ENCODE measurements around the gene DUSP7. TPM values are rescaled to one million over a fixed set of nuclear protein-coding genes. Genes with fewer than 3 reads are reported as not detected.
A peak's percentile ranks its signal among the peaks of the same experiment; 100 is the strongest.
"Not testable (repeated sequence)": the region's sequence is repeated elsewhere in the genome, so short reads cannot be mapped to it uniquely, and the experiment has no call there.

The DUSP7 gene
- total and polyA plus RNA-seq, 5 experiments from 2014 or later, result 1.8 to 29.0 (median 4.6) TPM

- Mint-ChIP-seq H3K27ac (peak overlapping the region in 9 of 10 donors; percentile 63 to 96 (median 93)), H3K4me1 (peaks cover 28 to 70% (median 63%) of the 10 kb centered on the region in 4 donors), H3K4me3 (peak overlapping the region in 8 of 10 donors; percentile 26 to 94 (median 40)), H3K36me3 (peaks cover 0 to 43% (median 4%) of the 10 kb centered on the region in 3 donors), H3K27me3 (no peaks in the 10 kb centered on the region), H3K9me3 (no peaks in the 10 kb centered on the region)
- DNase-seq, result no peak
- ATAC-seq, result no peak
- POLR2A ChIA-PET, result interaction anchor here (1.3 to 1.4 kb wide), 2 partner anchors 9 to 10 kb away, joined by 4 read pairs; no protein-coding TSS in a partner anchor
These were observed 5.8 kb downstream of the DUSP7 start for GRCh38 chr3:52050571-52050970.

- DNase-seq (no peak), ATAC-seq (no peak)
- Mint-ChIP-seq H3K4me3 (peak overlapping the region in 5 of 10 donors; percentile 18 to 70 (median 30)), H3K4me1 (peaks cover 30 to 74% (median 62%) of the 10 kb centered on the region in 4 donors), H3K27me3 (no peaks in the 10 kb centered on the region), H3K27ac (peak overlapping the region; percentile 69 to 95 (median 82)), H3K36me3 (peaks cover 0 to 43% (median 4%) of the 10 kb centered on the region in 3 donors), H3K9me3 (no peaks in the 10 kb centered on the region)
- POLR2A ChIA-PET, result interaction anchor here (1.4 kb wide), 1 partner anchor 8 kb away, joined by 4 read pairs; no protein-coding TSS in a partner anchor
These were observed 6.9 kb downstream of the DUSP7 start for GRCh38 chr3:52049503-52049902.

- H3K27ac Mint-ChIP-seq, result peak overlapping the region in 9 of 10 donors; percentile 35 to 95 (median 82)
- ATAC-seq, result no peak
- H3K4me3 Mint-ChIP-seq, result no peak overlapping the region
- peaks cover 21 to 55% (median 44%) of the 10 kb centered on the region in 4 donors for H3K4me1 Mint-ChIP-seq
- no peak for DNase-seq
- H3K36me3 Mint-ChIP-seq, result peaks cover 0 to 33% (median 4%) of the 10 kb centered on the region in 3 donors
- POLR2A ChIA-PET, result no interaction called here
- H3K9me3 Mint-ChIP-seq, result no peaks in the 10 kb centered on the region
- H3K27me3 Mint-ChIP-seq, result no peaks in the 10 kb centered on the region
These were observed 8.9 kb downstream of the DUSP7 start for GRCh38 chr3:52047295-52047960.

GRCh38 chr3:52046902-52047239, 9.5 kb downstream of the DUSP7 start:
- Mint-ChIP-seq H3K4me3 (no peak overlapping the region), H3K4me1 (peaks cover 18 to 54% (median 41%) of the 10 kb centered on the region in 4 donors), H3K27me3 (no peaks in the 10 kb centered on the region), H3K27ac (peak overlapping the region in 7 of 10 donors; percentile 34 to 94 (median 77)), H3K9me3 (no peaks in the 10 kb centered on the region), H3K36me3 (peaks cover 0 to 30% (median 4%) of the 10 kb centered on the region in 3 donors)
- POLR2A ChIA-PET, result interaction anchor here (1.2 kb wide), 1 partner anchor 9 kb away, joined by 3 read pairs; no protein-coding TSS in a partner anchor
- no peak for ATAC-seq
- no peak for DNase-seq

GRCh38 chr3:52046186-52046901, 10.0 kb downstream of the DUSP7 start:
- POLR2A ChIA-PET, result interaction anchor here (1.2 kb wide), 1 partner anchor 9 kb away, joined by 3 read pairs; no protein-coding TSS in a partner anchor
- DNase-seq, result no peak
- Mint-ChIP-seq H3K27ac (peak overlapping the region in 8 of 10 donors; percentile 33 to 94 (median 78)), H3K4me1 (peaks cover 20 to 51% (median 40%) of the 10 kb centered on the region in 4 donors), H3K9me3 (no peaks in the 10 kb centered on the region), H3K36me3 (peaks cover 0 to 25% (median 4%) of the 10 kb centered on the region in 3 donors), H3K27me3 (no peaks in the 10 kb centered on the region), H3K4me3 (peak overlapping the region in 1 of 10 donors; percentile 19)
- ATAC-seq, result no peak

GRCh38 chr3:52044869-52045619, 11.3 kb downstream of the DUSP7 start:
- Mint-ChIP-seq H3K4me3 (no peak overlapping the region), H3K4me1 (peaks cover 18 to 45% (median 34%) of the 10 kb centered on the region in 4 donors), H3K27ac (peak overlapping the region in 9 of 10 donors; percentile 69 to 94 (median 81)), H3K27me3 (no peaks in the 10 kb centered on the region), H3K9me3 (no peaks in the 10 kb centered on the region), H3K36me3 (peaks cover 0 to 12% (median 0%) of the 10 kb centered on the region in 3 donors)
- no peak for DNase-seq
- ATAC-seq, result peak in 1 of 2 donors; percentile 36
- POLR2A ChIA-PET, result interaction anchor here (0.8 to 1.5 kb wide), 3 partner anchors 8 to 18 kb away, joined by 3 read pairs; partner anchors contain the start of gene DUSP7

- H3K4me1 Mint-ChIP-seq, result peaks cover 7 to 35% (median 27%) of the 10 kb centered on the region in 4 donors
These were observed 12.6 kb downstream of the DUSP7 start for GRCh38 chr3:52043750-52044149.

GRCh38 chr3:52043039-52043438, 13.3 kb downstream of the DUSP7 start:
- H3K27ac Mint-ChIP-seq, result peak overlapping the region in 5 of 10 donors; percentile 43 to 79 (median 73)
- not testable (repeated sequence) for DNase-seq, ATAC-seq, H3K4me3 Mint-ChIP-seq, H3K27me3 Mint-ChIP-seq, H3K9me3 Mint-ChIP-seq, H3K36me3 Mint-ChIP-seq
- peaks cover 7 to 32% (median 24%) of the 10 kb centered on the region in 4 donors for H3K4me1 Mint-ChIP-seq
- POLR2A ChIA-PET, result interaction anchor here (1.2 to 2.1 kb wide), 2 partner anchors 9 kb away, joined by 3 to 9 read pairs; no protein-coding TSS in a partner anchor

More at GRCh38 chr3:52043750-52044149, 12.6 kb downstream of the DUSP7 start:
- H3K27me3 Mint-ChIP-seq, result no peaks in the 10 kb centered on the region
- H3K36me3 Mint-ChIP-seq, result no peaks in the 10 kb centered on the region
- POLR2A ChIA-PET, result interaction anchor here (0.6 to 1.5 kb wide), 4 partner anchors 9 to 304 kb away, joined by 3 read pairs; partner anchors contain the start of gene DUSP7
- peak overlapping the region in 1 of 10 donors; percentile 43 for H3K27ac Mint-ChIP-seq
- DNase-seq (no peak), ATAC-seq (no peak)
- H3K4me3 Mint-ChIP-seq, result no peak overlapping the region
- H3K9me3 Mint-ChIP-seq, result no peaks in the 10 kb centered on the region

- DNase-seq, result no peak
- H3K27ac Mint-ChIP-seq, result peak overlapping the region in 4 of 10 donors; percentile 35 to 74 (median 54)
- no peak overlapping the region for H3K4me3 Mint-ChIP-seq
- H3K9me3 Mint-ChIP-seq, result no peaks in the 10 kb centered on the region
- H3K4me1 Mint-ChIP-seq, result peaks cover 8 to 26% (median 20%) of the 10 kb centered on the region in 4 donors
- POLR2A ChIA-PET, result interaction anchor here (0.5 to 2.1 kb wide), 4 partner anchors 9 to 128 kb away, joined by 3 to 9 read pairs (median 4); no protein-coding TSS in a partner anchor
- no peak for ATAC-seq
- H3K36me3 Mint-ChIP-seq, result no peaks in the 10 kb centered on the region
- H3K27me3 Mint-ChIP-seq, result no peaks in the 10 kb centered on the region
These were observed 15.1 kb downstream of the DUSP7 start for GRCh38 chr3:52041118-52041731.

- Mint-ChIP-seq H3K9me3 (no peaks in the 10 kb centered on the region), H3K4me1 (peaks cover 8 to 26% (median 20%) of the 10 kb centered on the region in 4 donors), H3K27ac (peak overlapping the region in 2 of 10 donors; percentile 56 to 70), H3K4me3 (no peak overlapping the region), H3K36me3 (no peaks in the 10 kb centered on the region), H3K27me3 (no peaks in the 10 kb centered on the region)
- ATAC-seq, result no peak
- no peak for DNase-seq
- POLR2A ChIA-PET, result interaction anchor here (1.4 to 2.1 kb wide), 3 partner anchors 9 to 13 kb away, joined by 3 to 9 read pairs (median 4); no protein-coding TSS in a partner anchor
These were observed 15.8 kb downstream of the DUSP7 start for GRCh38 chr3:52040600-52040999.

GRCh38 chr3:52039846-52040245, 16.5 kb downstream of the DUSP7 start:
- peaks cover 3 to 21% (median 15%) of the 10 kb centered on the region in 4 donors for H3K4me1 Mint-ChIP-seq

More at GRCh38 chr3:52039846-52040245, 16.5 kb downstream of the DUSP7 start:
- Mint-ChIP-seq H3K27me3 (no peaks in the 10 kb centered on the region), H3K36me3 (no peaks in the 10 kb centered on the region), H3K4me3 (no peak overlapping the region), H3K27ac (peak overlapping the region in 2 of 10 donors; percentile 8 to 44), H3K9me3 (no peaks in the 10 kb centered on the region)
- no peak for ATAC-seq
- POLR2A ChIA-PET, result no interaction called here
- no peak for DNase-seq

Data from naive thymus-derived CD8-positive, alpha-beta T cell (primary cell).